Thyroid gland (tissue), 4 donors: ENCODE data around the gene STK4. TPM values are rescaled to one million over a fixed set of nuclear protein-coding genes. Genes with fewer than 3 reads are reported as not detected.

ENCODE experiments used
- DNase-seq, 2 donors: peaks; one replicate each; pipeline ENCODE4 v3.0.0-alpha.2; 2019
- H3K27ac ChIP-seq, 3 donors: fragments of 200-600 bp; sonication (generic); 1 replicate in 2 of 3; 2 replicates in 1 of 3; pipeline ENCODE4 v1.5.1; 2016 to 2019; ENCODE audit warnings: mild to moderate bottlenecking in 1 of 3, moderate library complexity in 1 of 3
- H3K27me3 ChIP-seq: fragments of 200-600 bp; sonication (generic); one replicate; pipeline ENCODE4 v1.5.1; 2019
- H3K36me3 ChIP-seq, 2 donors: fragments of 200-600 bp; sonication (generic); one replicate each; pipeline ENCODE4 v1.5.1; 2016 to 2019
- H3K4me1 ChIP-seq, 2 donors: fragments of 200-600 bp; sonication (generic); one replicate each; pipeline ENCODE4 v1.5.1; 2017 to 2019
- H3K4me3 ChIP-seq, 3 donors: fragments of 200-600 bp; sonication (generic); replicated peaks in 1 of 3; 1 replicate in 2 of 3; 2 replicates in 1 of 3; pipeline ENCODE4 v1.5.1; 2016; ENCODE audit warnings: mild to moderate bottlenecking in 1 of 3
- H3K9me3 ChIP-seq: fragments of 200-600 bp; sonication (generic); one replicate; pipeline ENCODE4 v1.5.1; 2017
- CTCF ChIP-seq, 6 experiments: fragments of 200-600 bp in 3 of 6; fragments of 450-650 bp in 3 of 6; sonication (generic) in 3 of 6; IDR thresholded peaks; one replicate each; pipeline ENCODE4 v1.5.1; 2016 to 2019; ENCODE audit warnings: antibody characterized with exemption in 6 of 6, mild to moderate bottlenecking in 2 of 6, inconsistent platforms in 1 of 6, moderate library complexity in 1 of 6
- POLR2A ChIP-seq, 2 donors: fragments of 450-650 bp; IDR thresholded peaks; one replicate each; pipeline ENCODE4 v1.6.1; 2017; ENCODE audit warnings: antibody characterized with exemption in 2 of 2, mild to moderate bottlenecking in 2 of 2, moderate library complexity in 1 of 2
- WGBS, 2 donors: methylation state at CpG; one replicate each; pipeline ENCODE4 v1.1.5; 2017; 5-methylcytosine and 5-hydroxymethylcytosine counted together
- intact Hi-C: fragments of 100-400 bp; cut with DNase I; formaldehyde crosslinking; loops from one replicate; pipeline ENCODE4 v1.15.1; 2023
- total RNA-seq, 4 donors: library from RNA; depleted of rRNA; stranded (reverse); fragments of >200 nt; gene quantifications; one replicate each; pipeline ENCODE4 v1.2.3, GENCODE V29; 2016

The STK4 gene
- total RNA-seq, 4 donors from 2014 or later = 18.8 to 37.2 (median 29.2) TPM

GRCh38 chr20:45096781-45097180, 130.5 kb downstream of the STK4 start:
- intact Hi-C loops = loop anchor here (10.0 kb wide), 2 partner anchors 52 to 82 kb away; no protein-coding TSS in a partner anchor
- H3K27me3 ChIP-seq = peaks cover 13% of the 10 kb centered on the region

DNA sequence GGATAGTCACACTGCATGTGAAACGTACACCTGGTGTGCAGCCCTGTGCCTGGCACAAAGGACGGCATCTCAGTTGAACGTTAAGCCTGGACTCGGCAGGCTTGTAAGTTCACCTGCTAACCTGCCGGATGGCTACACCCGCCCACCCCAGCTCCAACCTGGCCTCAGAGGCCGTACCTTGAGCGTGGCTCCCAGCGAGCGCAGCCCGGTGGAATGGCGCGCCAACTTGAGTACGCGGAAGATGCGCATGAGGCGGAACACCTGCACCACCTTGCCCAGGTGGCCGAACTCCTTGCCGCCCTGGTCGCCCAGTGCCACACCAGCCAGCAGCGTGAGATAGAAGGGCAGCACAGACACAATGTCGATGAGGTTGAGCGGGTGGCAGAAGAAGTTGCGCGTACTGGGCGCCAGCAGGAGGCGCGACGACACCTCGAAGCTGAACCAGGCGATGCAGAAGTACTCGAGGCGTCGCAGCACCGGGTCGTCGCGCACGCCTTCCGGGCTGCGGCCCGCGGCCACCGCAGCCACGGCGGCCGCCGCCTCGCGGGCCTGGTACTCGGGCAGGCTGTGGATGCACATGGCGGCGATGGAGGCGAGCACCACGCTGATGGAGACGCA, 131.3 kb downstream of the STK4 start:
- TF ChIP-seq CTCF (IDR thresholded peaks at IDR 0.05) (peak in 1 of 6 experiments; percentile 23), POLR2A (IDR thresholded peaks at IDR 0.05) (no peak)
- DNase-seq = peak; percentile 24 to 29
- peaks cover 3 to 14% of the 10 kb centered on the region in 2 donors for H3K4me1 ChIP-seq
- H3K27ac ChIP-seq = no peak overlapping the region
- WGBS, 2 donors = 79 to 80% methylated on average over 11 to 13 of the region's 56 CpGs
- H3K4me3 ChIP-seq = no peak overlapping the region
- H3K36me3 ChIP-seq = no peaks in the 10 kb centered on the region
- intact Hi-C loops = loop anchor here (10.0 kb wide), 2 partner anchors 53 to 83 kb away; no protein-coding TSS in a partner anchor
- peaks cover 13% of the 10 kb centered on the region for H3K27me3 ChIP-seq
- H3K9me3 ChIP-seq = no peaks in the 10 kb centered on the region

More at GRCh38 chr20:45096781-45097180, 130.5 kb downstream of the STK4 start:
- no peak overlapping the region for H3K4me3 ChIP-seq
- DNase-seq = no peak
- no peaks in the 10 kb centered on the region for H3K9me3 ChIP-seq
- no peaks in the 10 kb centered on the region for H3K36me3 ChIP-seq
- no peak overlapping the region for H3K27ac ChIP-seq
- no peak for TF ChIP-seq POLR2A (IDR thresholded peaks at IDR 0.05)
- no peak for TF ChIP-seq CTCF (IDR thresholded peaks at IDR 0.05)
- WGBS, 2 donors = 79 to 84% methylated on average over 9 of the region's 9 CpGs
- peaks cover 3 to 14% of the 10 kb centered on the region in 2 donors for H3K4me1 ChIP-seq

DNA sequence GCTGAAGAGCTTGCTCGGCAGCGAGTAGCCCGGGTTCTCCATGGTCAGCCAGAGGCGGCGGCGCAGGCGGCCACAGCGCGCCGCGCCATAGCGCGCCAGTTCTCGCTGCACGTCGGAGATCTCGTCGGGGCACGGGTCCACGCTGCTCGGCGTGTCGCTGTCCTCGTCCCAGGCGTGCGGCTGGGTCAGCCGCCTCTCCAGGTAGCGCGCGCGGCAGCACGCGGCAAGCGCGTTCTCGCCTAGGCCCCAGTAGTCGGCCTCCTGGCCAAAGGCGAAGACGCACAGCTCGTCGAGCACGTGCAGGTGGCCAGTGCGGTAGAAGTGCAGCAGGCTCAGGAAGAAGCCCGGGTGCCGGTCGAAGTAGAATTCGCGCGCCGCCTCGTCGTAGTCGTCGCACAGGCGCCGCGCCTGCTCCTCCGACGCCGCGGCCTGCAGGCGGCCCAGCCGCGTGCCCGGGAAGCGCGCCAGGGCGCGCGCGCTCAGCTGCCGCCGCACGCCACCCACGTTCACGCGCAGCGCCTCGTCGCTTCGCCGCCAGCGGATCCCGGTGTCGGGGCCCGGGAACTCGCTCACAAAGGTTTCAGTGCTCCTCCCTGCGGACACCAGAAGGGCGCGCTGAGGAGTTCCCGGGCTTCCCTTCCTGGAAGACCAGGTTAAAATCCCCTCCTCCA, 131.9 kb downstream of the STK4 start:
- 5 to 10% methylated on average over 10 to 25 of the region's 91 CpGs for WGBS, 2 donors
- intact Hi-C loops = loop anchor here (10.0 kb wide), 2 partner anchors 53 to 83 kb away; no protein-coding TSS in a partner anchor
- TF ChIP-seq POLR2A (IDR thresholded peaks at IDR 0.05) = no peak
- TF ChIP-seq CTCF (IDR thresholded peaks at IDR 0.05) = no peak
- H3K9me3 ChIP-seq = no peaks in the 10 kb centered on the region
- no peaks in the 10 kb centered on the region for H3K36me3 ChIP-seq
- DNase-seq = peak; percentile 24 to 43
- no peak overlapping the region for H3K27ac ChIP-seq
- H3K4me3 ChIP-seq = no peak overlapping the region
- peaks cover 13% of the 10 kb centered on the region for H3K27me3 ChIP-seq
- peaks cover 3 to 14% of the 10 kb centered on the region in 2 donors for H3K4me1 ChIP-seq

DNA sequence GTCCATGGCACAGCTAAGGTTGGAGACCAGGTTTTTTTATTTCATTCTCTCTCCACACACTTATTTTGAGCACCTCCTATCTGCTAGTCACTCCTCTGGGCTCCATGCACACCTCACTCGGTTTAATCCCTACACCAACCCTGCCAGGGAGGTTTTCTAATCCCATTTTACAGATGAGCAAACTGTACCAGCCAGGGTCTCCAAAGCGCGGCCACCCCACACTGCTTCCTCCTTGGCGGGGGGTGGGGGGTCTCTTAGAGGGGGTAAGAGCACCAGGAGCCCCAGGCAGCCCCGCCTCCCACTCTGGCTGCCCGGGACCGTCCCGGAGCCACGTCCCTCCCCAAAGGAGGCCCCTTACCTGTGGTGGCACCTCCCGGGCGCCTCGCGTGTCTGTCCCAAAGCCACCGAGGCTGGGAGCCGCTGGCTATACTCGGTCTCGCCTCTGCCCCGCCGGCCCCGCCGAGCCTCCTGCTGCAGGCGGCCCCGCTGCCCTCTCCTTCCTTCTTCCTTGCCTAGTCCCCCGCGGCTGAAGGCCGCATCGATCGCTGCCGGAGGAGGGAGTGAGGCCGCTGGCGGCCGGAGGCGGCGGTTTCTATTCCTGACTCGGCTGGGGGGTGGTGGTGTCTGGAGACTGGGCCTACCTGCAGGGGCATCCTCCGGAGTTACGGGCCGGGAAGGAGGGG, 134.4 kb downstream of the STK4 start, which contains the start of gene KCNS1:
Gene KCNS1, minus strand, starts transcription at position 565 of the 683 bp plus-strand sequence. CDS start 1,891 bp downstream, outside the sequence.
- Histone ChIP-seq H3K9me3 (no peaks in the 10 kb centered on the region), H3K36me3 (no peaks in the 10 kb centered on the region), H3K4me3 (no peak within 1 kb of the TSS), H3K27me3 (peaks cover 13% of the 10 kb centered on the region), H3K4me1 (peaks cover 3 to 14% of the 10 kb centered on the region in 2 donors), H3K27ac (no peak within 1 kb of the TSS)
- WGBS, 2 donors = 9 to 20% methylated on average over 4 to 14 of the region's 38 CpGs
- intact Hi-C loops = no loop called here
- DNase-seq = peak in 1 of 2 donors; percentile 23
- TF ChIP-seq CTCF (IDR thresholded peaks at IDR 0.05) (no peak), POLR2A (IDR thresholded peaks at IDR 0.05) (no peak)
